HG02970 (cell line): Measurements from ENCODE around the gene NOTCH2.
"Not testable (repeated sequence)": the region's sequence is repeated elsewhere in the genome, so short reads cannot be mapped to it uniquely, and the experiment has no call there.

Experiments used
- ATAC-seq: cut with Tn5 transposase; IDR thresholded peaks from one replicate; pipeline ENCODE4 v1.9.1; 2021; ENCODE audit warnings: mild to moderate bottlenecking, moderate library complexity, moderate number of reproducible peaks; ENCODE audit not compliant: unreplicated experiment, low FRiP score

Gene NOTCH2

GRCh38 chr1:119977113-119977736 is 92.2 kb downstream of the NOTCH2 start:
- ATAC-seq = not testable (repeated sequence)

- not testable (repeated sequence) for ATAC-seq
Observed at GRCh38 chr1:119975582-119976254, 93.7 kb downstream of the NOTCH2 start.

GRCh38 chr1:119975006-119975405 is 94.5 kb downstream of the NOTCH2 start:
- ATAC-seq = no peak

GRCh38 chr1:119974013-119974412 is 95.4 kb downstream of the NOTCH2 start:
- ATAC-seq = no peak

- ATAC-seq = no peak
Observed at GRCh38 chr1:119971710-119972570, 97.5 kb downstream of the NOTCH2 start.

GRCh38 chr1:119968601-119969000 is 100.9 kb downstream of the NOTCH2 start:
- no peak for ATAC-seq

GRCh38 chr1:119968068-119968492 is 101.4 kb downstream of the NOTCH2 start:
- ATAC-seq = no peak

GRCh38 chr1:119966681-119967080 is 102.8 kb downstream of the NOTCH2 start:
- no peak for ATAC-seq

GRCh38 chr1:119966020-119966419 is 103.4 kb downstream of the NOTCH2 start:
- ATAC-seq = no peak

GRCh38 chr1:119964673-119965363 is 104.6 kb downstream of the NOTCH2 start:
- ATAC-seq = no peak

GRCh38 chr1:119962296-119962968 is 107.0 kb downstream of the NOTCH2 start:
- ATAC-seq = no peak

- ATAC-seq = no peak
Observed at GRCh38 chr1:119960501-119960900, 109.0 kb downstream of the NOTCH2 start.

GRCh38 chr1:119959268-119960220 is 109.9 kb downstream of the NOTCH2 start:
- no peak for ATAC-seq

- ATAC-seq = no peak
Observed at GRCh38 chr1:119958223-119958622, 111.2 kb downstream of the NOTCH2 start.

GRCh38 chr1:119956306-119956705 is 113.2 kb downstream of the NOTCH2 start:
- ATAC-seq = no peak

- no peak for ATAC-seq
Observed at GRCh38 chr1:119954476-119955422, 114.7 kb downstream of the NOTCH2 start.

GRCh38 chr1:119953266-119953998 is 116.0 kb downstream of the NOTCH2 start:
- no peak for ATAC-seq
